ENCODE data around the gene IQCB1.

DNA sequence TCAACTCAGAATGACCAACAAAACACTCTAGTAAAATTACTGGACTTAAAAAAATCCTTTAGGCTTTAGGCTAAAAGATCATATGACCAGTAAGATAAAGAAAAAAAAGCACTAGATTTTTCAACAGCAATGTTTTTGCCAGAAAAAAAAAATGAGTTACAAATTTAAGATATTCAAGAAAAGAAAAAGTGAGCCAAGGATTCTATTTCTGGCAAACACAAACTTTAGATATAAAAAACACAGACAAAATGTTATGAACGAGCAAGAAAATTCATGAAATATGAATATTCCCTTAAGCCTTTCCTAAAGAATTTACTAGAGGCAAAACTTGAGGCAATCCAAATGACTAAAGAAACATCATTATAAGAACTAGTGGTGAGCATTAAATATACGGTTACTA lies 94.0 kb downstream of the IQCB1 start:
- TF ChIP-seq POLR2A (IDR thresholded peaks at IDR 0.05): no peak
- TF ChIP-seq, protein P1, sequence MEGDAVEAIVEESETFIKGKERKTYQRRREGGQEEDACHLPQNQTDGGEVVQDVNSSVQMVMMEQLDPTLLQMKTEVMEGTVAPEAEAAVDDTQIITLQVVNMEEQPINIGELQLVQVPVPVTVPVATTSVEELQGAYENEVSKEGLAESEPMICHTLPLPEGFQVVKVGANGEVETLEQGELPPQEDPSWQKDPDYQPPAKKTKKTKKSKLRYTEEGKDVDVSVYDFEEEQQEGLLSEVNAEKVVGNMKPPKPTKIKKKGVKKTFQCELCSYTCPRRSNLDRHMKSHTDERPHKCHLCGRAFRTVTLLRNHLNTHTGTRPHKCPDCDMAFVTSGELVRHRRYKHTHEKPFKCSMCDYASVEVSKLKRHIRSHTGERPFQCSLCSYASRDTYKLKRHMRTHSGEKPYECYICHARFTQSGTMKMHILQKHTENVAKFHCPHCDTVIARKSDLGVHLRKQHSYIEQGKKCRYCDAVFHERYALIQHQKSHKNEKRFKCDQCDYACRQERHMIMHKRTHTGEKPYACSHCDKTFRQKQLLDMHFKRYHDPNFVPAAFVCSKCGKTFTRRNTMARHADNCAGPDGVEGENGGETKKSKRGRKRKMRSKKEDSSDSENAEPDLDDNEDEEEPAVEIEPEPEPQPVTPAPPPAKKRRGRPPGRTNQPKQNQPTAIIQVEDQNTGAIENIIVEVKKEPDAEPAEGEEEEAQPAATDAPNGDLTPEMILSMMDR (IDR thresholded peaks at IDR 0.05): no peak
